ENCODE results near the gene PPP1R15B.

Gene PPP1R15B

GRCh38 chr1:204411451-204412204 is at the start of gene PPP1R15B:
TSS of gene PPP1R15B (minus strand) at chr1:204411817. CDS start at chr1:204411411, 406 bp downstream.
- DNase-seq (ENCODE audit: low spot score): peak; percentile 99

- no peak for DNase-seq (ENCODE audit: low spot score)
These were observed 48.7 kb upstream of the PPP1R15B start for GRCh38 chr1:204460346-204460745.

GRCh38 chr1:204459706-204460105 is 48.1 kb upstream of the PPP1R15B start:
- DNase-seq (ENCODE audit: low spot score): no peak

GRCh38 chr1:204457666-204458065 is 46.0 kb upstream of the PPP1R15B start:
- DNase-seq (ENCODE audit: low spot score): no peak

- DNase-seq (ENCODE audit: low spot score): no peak
These were observed 45.3 kb upstream of the PPP1R15B start for GRCh38 chr1:204456826-204457442.

- DNase-seq (ENCODE audit: low spot score): no peak
These were observed 44.2 kb upstream of the PPP1R15B start for GRCh38 chr1:204455831-204456145.

GRCh38 chr1:204455063-204455830 is 43.6 kb upstream of the PPP1R15B start:
- no peak for DNase-seq (ENCODE audit: low spot score)

GRCh38 chr1:204454476-204454875 is 42.9 kb upstream of the PPP1R15B start:
- DNase-seq (ENCODE audit: low spot score): no peak

- no peak for DNase-seq (ENCODE audit: low spot score)
These were observed 41.6 kb upstream of the PPP1R15B start for GRCh38 chr1:204453141-204453772.

- no peak for DNase-seq (ENCODE audit: low spot score)
These were observed 39.9 kb upstream of the PPP1R15B start for GRCh38 chr1:204451352-204452124.

GRCh38 chr1:204450461-204451257 is 39.0 kb upstream of the PPP1R15B start:
- DNase-seq (ENCODE audit: low spot score): no peak

GRCh38 chr1:204449678-204450280 is 38.2 kb upstream of the PPP1R15B start:
- DNase-seq (ENCODE audit: low spot score): no peak

- DNase-seq (ENCODE audit: low spot score): no peak
These were observed 37.5 kb upstream of the PPP1R15B start for GRCh38 chr1:204448991-204449677.

- no peak for DNase-seq (ENCODE audit: low spot score)
These were observed 36.8 kb upstream of the PPP1R15B start for GRCh38 chr1:204448344-204448964.

- DNase-seq (ENCODE audit: low spot score): no peak
These were observed 36.1 kb upstream of the PPP1R15B start for GRCh38 chr1:204447736-204448135.

- no peak for DNase-seq (ENCODE audit: low spot score)
These were observed 35.6 kb upstream of the PPP1R15B start for GRCh38 chr1:204447190-204447589.

- peak; percentile 54 for DNase-seq (ENCODE audit: low spot score)
These were observed 34.9 kb upstream of the PPP1R15B start for GRCh38 chr1:204446413-204447111.

- peak; percentile 77 for DNase-seq (ENCODE audit: low spot score)
These were observed 34.3 kb upstream of the PPP1R15B start for GRCh38 chr1:204445860-204446412.

Measured in COLO829 (cell line).